CD4-positive, alpha-beta T cell treated with Interleukin-2 at 100 ng/mL for 4 hours (primary cell): ENCODE measurements around the gene CELF2.

Source experiments
- DNase-seq: peaks from one replicate; pipeline ENCODE4 v3.0.0-alpha.2; 2020; ENCODE audit warnings: low spot score

Gene CELF2

DNA sequence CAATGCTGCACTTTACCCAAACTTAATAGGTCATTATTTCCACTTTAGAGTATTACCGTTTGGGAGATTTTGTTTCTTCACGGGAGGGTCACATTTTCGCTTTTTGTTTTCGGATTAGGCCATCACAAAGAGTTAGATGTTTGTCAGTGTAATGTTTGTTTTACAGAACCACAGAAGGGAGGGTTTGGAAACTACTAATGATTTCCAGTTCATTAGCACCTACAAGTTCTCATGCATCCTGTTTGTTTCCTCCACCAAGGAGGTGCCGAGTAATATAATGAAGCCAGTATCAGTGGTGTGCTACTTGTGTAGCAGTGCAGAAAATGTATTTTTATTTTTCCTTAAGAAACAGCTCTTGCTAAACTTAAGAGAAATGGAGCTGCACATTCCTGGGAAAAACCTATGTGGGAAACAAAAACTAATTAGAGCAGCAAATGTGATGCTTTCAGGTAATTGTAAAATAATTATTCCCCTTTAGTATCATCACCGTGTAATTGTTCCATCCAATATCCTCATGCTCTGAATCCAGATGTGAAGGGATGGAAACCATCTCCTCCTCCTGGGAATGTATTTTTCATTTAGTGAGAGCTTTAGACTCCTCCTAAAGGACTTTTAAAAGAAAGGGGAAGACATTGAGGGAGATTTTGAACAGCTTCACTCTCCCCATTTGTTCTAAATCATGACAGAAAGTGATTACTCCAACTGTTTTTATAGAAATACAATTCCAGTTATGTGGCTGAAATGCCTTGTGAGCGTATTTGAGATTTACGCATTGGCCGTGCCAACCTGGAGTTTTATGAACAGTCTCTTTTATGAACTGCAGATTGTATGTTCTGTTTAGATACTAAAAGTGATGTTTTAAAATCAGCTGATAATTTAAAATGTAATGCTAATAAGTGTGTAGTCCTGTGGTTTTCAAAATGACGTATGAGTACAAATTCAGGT, 5.6 kb downstream of the CELF2 start:
- no peak for DNase-seq

- no peak for DNase-seq
Measured at GRCh38 chr10:11024596-11024995, 6.9 kb downstream of the CELF2 start.

DNA sequence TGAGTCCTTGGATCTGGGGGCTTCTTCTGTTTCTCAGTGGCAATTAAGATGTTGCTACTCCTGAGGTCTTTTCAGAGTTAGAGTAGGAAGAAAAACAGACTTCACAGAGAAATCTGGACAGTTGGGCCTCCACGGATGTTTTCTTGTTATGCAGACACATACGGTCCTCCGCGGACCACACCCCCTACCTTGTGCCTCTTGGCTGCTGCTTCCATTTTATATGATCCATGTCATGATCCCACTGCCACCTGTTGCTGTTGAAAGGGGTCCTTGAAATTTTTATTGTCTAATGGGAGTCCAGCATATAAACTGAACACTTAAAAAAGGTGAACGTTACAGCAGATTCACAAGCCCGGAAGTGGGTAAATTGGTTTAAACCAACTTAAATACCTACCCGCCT, 8.3 kb downstream of the CELF2 start:
- no peak for DNase-seq

- DNase-seq, result no peak
Measured at GRCh38 chr10:11026773-11027172, 9.1 kb downstream of the CELF2 start.

- no peak for DNase-seq
Measured at GRCh38 chr10:11034762-11035161, 17.1 kb downstream of the CELF2 start.

DNA sequence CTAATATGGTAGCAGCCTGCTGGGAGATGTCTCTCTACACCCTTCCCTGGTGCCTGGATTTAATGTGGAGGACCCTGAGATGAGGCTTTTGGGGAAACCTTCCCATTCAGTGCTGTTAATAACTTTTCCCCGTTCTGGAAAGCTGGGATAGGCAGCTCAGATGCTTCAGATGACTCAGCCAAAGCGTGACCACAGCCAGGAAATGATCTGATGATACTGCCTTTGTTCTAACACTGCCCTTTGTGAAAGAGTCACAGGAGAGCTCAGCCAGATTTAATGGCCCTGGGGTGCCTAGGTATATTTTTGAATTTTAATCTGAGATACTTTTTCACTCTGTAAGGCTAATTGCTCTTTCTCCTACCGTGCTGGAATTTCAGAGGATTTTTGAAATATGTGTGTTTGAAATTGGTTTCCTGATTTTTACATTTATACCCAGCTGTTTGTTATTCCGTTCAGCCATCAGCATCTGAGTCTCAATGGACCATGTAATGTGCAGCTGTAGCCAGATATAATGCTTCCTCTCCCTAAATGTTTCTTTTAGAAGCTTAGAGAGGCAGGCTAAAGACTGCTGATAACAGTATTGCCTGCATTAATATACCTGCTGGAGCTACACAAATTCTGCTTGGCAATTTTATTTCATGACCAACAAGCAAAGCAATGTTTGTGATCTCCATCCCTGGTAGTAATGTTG, 17.8 kb downstream of the CELF2 start:
- no peak for DNase-seq

DNA sequence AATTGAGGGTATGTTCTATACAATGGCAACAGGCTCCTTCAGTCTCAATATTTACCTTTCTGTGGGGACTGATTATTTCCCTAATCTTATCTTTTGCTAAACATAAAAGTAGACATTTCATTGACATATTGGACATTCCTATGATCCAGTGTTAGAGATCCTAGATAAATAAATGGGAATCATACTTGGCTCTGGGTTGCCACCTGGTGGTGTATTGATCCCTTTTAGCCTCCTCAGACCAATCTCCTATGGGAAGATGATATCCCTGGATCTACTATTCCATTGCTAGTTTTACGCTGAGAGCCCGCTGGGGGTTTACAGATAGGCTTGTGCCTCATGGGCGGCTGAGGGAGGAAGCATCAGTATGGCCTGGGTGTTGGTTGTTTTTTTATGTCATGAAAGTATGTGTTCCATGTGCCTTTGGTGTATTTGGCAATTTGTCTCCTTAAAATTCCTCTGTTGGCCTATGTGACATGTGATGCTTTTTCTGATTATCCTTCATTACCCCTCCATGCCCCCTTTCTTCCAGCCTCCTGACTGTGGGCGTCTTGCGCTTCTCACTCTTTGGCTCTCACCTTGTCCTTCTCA, 18.8 kb downstream of the CELF2 start:
- DNase-seq, result no peak

GRCh38 chr10:11037991-11038390, 20.3 kb downstream of the CELF2 start:
- no peak for DNase-seq

DNA sequence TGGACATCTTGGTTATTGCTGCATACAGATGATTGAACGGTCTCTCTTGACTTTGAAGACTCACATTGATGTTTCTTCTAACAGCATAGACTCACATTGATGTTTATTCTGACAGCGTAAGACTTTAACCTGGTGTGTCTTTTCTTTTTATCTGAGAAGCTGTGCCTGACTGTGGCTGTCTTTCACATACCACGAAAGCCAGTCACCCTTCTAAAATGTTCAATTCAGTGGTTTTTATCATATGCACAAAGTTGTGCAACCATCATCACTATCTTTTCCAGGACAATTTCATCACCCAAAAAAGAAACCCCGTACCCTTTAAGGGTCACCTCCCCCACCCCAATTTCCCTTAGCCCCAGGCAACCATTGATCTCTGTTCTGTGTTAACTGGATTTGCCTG, 24.7 kb downstream of the CELF2 start:
- DNase-seq, result no peak

- DNase-seq, result no peak
Measured at GRCh38 chr10:11043039-11043438, 25.4 kb downstream of the CELF2 start.

DNA sequence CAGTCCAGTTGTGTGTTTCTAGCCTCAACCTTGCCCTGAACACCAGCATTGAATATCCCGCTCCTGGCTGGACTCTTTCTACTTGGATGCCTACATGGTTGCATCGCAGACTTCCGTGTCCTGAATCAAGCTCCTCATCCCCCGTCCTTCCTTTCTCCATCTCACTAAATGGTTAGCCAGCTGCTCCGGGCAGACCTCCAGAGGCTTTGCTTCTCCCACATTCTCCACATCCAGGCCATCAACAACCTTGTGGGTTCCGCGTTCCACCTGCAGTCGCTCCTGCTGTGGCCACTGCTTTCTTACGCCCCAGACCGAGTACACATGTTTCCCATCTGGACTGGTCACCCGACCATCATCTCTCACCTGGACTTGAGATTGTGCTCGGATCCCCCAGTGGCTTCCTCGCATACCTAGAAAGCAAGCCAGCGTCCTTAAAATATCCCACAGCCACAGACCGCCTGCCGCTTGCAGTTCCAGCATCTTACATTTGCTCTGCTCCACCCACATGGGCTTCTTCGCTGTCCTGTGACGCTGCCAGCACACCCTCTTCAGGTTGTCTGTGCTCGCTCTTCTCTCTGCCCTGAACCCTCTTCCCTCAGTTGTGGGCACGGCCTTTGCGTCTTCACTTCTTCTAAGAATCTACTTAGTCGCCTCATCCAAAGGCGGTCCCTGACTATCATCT, 25.9 kb downstream of the CELF2 start:
- no peak for DNase-seq

DNA sequence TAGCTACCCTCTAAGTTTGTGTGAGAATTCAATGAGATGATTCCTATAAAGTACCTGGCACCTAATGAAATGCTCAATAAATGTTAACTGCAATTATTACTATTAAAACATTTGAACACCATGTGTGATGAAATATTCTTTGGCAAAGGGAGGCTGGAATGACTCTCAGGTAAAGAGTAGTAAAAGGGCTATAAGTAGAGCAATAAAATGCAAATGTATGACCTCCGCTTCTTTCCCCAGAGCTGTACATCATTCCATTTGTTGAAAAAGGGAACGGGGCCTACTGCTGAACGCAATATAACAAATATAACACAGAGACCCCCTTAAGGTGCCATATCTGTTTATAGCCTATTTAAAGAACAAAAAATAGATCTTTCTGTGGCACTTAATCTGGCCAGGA, 27.8 kb downstream of the CELF2 start:
- DNase-seq, result no peak

DNA sequence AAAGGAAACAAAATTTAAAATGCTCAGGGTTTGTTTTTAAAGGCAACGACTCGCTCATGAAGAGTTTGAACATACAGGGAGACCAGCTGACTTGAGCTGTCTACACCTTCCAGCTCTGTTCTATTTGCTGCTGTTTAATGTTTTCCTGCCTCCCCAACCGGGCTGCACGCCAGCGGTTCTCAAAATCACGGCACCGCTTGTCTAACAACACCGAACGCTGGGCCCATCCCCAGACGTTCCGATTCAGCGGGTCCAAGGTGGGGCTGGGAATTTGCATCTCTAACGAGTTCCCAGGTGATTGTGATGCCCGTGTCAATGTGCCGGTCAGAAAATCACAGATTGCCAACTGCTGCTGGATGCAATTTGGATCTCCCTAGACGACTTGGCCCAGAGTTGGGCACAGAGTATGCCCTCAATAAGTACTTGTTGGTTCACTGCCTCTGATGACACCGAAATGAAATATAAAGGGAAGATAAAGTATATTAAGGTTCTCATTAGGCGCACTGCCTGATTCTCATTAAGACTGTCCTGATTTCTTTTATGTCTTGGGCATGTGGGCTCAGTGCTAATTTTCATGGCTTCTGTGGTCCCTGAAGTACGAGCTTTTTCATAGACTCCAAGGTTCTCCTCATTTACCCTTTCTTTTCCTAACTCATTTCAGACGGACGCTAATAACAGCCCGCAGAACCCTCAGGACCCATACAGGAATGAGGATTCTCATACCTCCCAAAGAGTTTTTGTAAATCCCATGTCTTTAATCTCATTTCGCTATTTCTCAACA, 28.5 kb downstream of the CELF2 start:
- no peak for DNase-seq

- DNase-seq, result no peak
Measured at GRCh38 chr10:11046776-11047160, 29.1 kb downstream of the CELF2 start.

DNA sequence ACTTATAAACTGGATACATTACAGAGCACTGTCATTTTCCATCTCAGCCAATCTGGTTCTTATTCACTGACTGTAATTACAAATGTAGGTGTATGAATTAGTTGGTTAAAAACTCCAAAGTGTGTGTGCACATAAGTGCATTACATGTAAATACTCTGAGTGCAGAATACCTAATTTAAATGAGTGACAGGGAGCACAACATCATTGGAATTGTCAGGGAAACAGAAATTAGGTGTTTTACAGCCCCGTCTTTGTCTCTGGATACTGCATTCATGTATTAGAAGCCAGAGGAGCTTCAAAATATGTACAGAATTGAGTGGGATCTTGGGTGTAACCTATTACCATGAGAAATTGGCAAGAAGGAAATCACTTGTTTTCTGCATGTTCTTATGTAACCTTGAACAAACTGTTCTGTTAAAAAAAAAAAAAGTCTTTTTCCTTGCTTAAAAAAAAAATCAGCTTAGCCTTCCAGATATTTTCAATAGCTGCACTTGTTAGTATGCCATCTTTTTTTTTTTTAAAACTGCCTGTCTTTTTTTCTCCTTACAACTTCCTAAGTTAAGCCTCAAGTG, 31.1 kb downstream of the CELF2 start:
- no peak for DNase-seq

- no peak for DNase-seq
Measured at GRCh38 chr10:11049806-11050205, 32.1 kb downstream of the CELF2 start.

DNA sequence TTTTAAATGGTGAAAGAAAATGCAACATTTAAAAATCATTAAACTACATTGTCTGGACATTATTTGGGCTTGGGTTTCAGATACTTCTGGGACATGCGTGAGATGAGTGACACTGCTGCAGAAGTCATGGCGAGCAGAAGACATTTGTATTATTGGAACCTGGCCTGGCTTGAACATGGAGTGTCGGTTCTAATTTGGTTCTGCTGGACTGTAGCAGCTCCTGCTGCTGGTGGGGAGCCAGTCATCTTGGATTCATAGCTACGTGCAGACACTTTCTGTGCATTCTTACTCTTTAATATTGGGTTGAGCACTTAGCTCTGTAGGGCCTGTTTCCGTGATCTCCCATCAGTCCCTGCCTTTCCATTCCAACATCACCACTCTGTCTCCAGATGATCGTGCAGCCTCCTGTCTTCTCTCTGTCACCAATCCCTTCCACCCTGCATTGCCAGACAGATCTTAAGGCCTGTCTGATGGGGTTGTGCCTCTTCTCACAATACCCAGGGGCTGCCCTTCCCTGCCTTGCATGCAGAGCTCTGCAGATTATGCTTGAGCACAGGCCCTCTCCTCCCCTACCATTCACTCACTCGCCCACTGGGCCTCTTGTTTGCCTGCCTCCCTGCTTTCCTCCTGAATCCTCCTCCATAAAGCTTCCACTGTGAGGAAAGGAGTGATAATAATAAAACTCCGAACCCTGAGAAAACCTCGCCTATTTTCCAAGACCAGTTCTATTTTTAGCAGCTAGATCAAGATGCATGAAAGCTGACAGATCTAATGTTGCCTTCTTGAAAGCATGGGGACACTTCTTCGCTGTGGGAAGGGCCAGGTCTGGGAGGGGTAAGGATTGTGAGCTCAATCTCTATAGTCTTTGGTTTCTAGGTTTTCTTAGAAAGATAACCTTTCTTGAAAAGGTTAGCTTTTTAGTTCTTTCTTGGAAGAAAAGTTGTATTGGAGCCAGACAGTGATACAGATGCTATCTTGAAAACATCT, 32.9 kb downstream of the CELF2 start:
- no peak for DNase-seq

GRCh38 chr10:11057018-11057417, 39.3 kb downstream of the CELF2 start:
- no peak for DNase-seq

- no peak for DNase-seq
Measured at GRCh38 chr10:11057448-11057847, 39.8 kb downstream of the CELF2 start.

DNA sequence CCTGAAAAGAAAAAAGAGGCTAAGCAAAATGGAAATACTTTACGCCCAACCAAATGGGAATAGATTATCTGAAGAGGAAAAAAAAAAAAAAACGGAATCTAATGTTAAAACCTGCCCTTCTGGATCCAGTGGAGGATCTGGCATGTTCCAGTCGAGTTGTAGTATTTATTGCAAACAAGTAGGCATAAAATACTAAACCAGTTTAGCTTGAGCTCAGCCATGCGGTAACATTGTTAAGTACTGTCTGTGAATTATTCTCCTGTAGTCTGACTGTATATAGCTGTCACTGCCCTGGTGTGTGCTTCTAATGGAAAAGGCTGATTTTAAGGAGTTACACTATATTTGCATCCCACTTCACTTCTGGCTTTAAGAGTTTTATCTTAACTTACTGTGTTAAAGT, 40.3 kb downstream of the CELF2 start:
- DNase-seq, result no peak
